Adrenal gland (tissue), 12 donors: ENCODE data around the gene RBM8A. TPM values are rescaled to one million over a fixed set of nuclear protein-coding genes. Genes with fewer than 3 reads are reported as not detected.

Experiments
- DNase-seq, 7 donors: peaks; one replicate each; pipeline ENCODE4 v3.0.0-alpha.2; 2019 to 2020
- H3K27ac ChIP-seq, 5 donors: fragments of 200-600 bp; sonication (generic) in 4 of 5; 1 replicate in 3 of 5; 2 replicates in 2 of 5; pipeline versions ENCODE4 v1.5.1 to v1.8.0; 2016 to 2020; ENCODE audit warnings: mild to moderate bottlenecking in 1 of 5
- H3K27me3 ChIP-seq: fragments of 200-600 bp; 2 replicates; pipeline ENCODE4 v1.8.0; 2021
- H3K36me3 ChIP-seq, 2 donors: fragments of 200-600 bp; replicated peaks in 1 of 2; 1 replicate in 1 of 2; 2 replicates in 1 of 2; pipeline versions ENCODE4 v1.5.1 to v1.8.0; 2018 to 2022
- H3K4me1 ChIP-seq, 2 donors: fragments of 200-600 bp; replicated peaks in 1 of 2; 1 replicate in 1 of 2; 2 replicates in 1 of 2; pipeline versions ENCODE4 v1.5.1 to v1.8.0; 2018 to 2021
- H3K4me3 ChIP-seq, 4 donors: fragments of 200-600 bp; sonication (generic) in 3 of 4; one replicate each; pipeline ENCODE4 v1.5.1; 2016 to 2018
- H3K9me3 ChIP-seq, 3 donors: fragments of 200-600 bp; sonication (generic) in 1 of 3; replicated peaks in 1 of 3; 1 replicate in 2 of 3; 2 replicates in 1 of 3; pipeline versions ENCODE4 v1.5.1 to v1.8.0; 2016 to 2021
- POLR2A ChIP-seq, 2 donors: fragments of 450-650 bp; IDR thresholded peaks; one replicate each; pipeline ENCODE4 v1.6.1; 2017; ENCODE audit warnings: antibody characterized with exemption in 2 of 2, mild to moderate bottlenecking in 2 of 2, moderate library complexity in 1 of 2
- WGBS, 4 donors: extraction: QIAGEN DNeasy Blood & Tissue Kit in 2 of 4; methylation state at CpG; one replicate each; pipeline versions ENCODE4 v1.1.5 to v1.1.7; 2013 to 2017; 5-methylcytosine and 5-hydroxymethylcytosine counted together
- intact Hi-C, 2 donors: fragments of 100-400 bp; cut with DNase I; formaldehyde crosslinking; loops; one replicate each; pipeline versions ENCODE4 v1.14.1 to v1.15.0; 2022 to 2023
- polyA plus RNA-seq, 3 donors: library from polyadenylated mRNA; stranded (reverse); fragments of 200-250 nt in 2 of 3; fragments of 350-450 nt in 1 of 3; fragmentation: Illumina TruSeq in 1 of 3; extraction: RNeasy Lipid Tissue Mini Kit (QIAGEN cat#74804) in 1 of 3; gene quantifications; one replicate each; pipeline ENCODE4 v1.2.3, GENCODE V29; 2013 to 2014
- total RNA-seq, 9 donors: library from RNA; depleted of rRNA in 4 of 9; stranded (reverse); fragments of >200 nt in 4 of 9; fragments of 120-200 nt in 1 of 9; fragmentation: NEBNext Ultra II Directional in 1 of 9; extraction: Animal tissue kit (Norgen Biotek cat#: 25700) in 1 of 9; gene quantifications; one replicate each; pipeline versions ENCODE4 v1.1.0 to v1.2.4, GENCODE V29; 2013 to 2023
- TF ChIP-seq, protein P1 (sequence below), 6 experiments: fragments of 450-650 bp in 4 of 6; fragments of 200-600 bp in 2 of 6; sonication (generic) in 1 of 6; IDR thresholded peaks; 1 replicate in 5 of 6; 2 replicates in 1 of 6; pipeline versions ENCODE4 v1.5.1 to v1.8.0; 2016 to 2021; ENCODE audit warnings: antibody characterized with exemption in 6 of 6, mild to moderate bottlenecking in 2 of 6, moderate library complexity in 1 of 6
- donor health status: healthy with polysubstance abuse.
- donor health status: Bipolar disorder and iron deficiency.
- donor health status: DM: yes; HTN: yes; CAD: no.
- donor health status: DM: no; HTN: no; CAD: no.
- donor health status: DM: no; HTN: no; CAD: no.
- donor health status: DM: yes; HTN: yes; CAD: no.

The RBM8A gene
- total and polyA plus RNA-seq, 12 donors: 61.5 to 223 (median 111) TPM

DNA sequence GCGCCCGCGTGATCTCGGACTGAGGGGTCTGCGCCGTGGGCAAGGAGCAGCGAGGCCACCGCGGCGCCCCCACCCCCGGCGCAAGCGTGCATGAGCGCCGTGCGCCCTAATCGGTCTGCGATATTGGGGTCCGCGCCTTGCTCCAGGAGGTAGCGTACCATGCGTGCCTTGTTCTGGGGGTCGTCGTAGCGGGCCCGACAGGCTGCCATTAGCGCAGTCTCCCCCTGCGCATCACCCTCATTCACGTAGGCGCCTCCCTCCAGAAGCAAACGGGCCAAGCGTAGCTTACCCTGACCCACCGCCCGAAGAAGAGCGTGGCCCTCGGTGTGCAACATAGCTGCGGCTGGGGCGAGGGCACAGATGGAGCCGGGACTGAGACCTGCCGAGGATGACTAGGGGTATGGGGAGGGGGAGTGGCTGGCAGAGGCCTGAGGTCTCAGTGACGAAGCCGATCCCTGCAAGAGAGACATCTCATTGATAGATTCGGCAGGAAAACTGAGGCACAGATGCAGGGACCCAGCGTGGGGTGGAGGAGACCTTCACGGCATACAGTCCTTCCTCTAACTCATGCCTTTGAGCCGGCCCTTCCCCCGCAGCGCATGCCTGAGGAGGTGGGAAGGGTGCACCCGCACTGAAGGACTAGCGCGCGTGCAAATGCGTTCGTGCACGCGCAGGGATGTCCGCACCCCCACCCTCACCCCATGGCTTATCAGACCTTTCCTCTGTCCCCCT is 34.3 kb upstream of the RBM8A start:
- no peak for TF ChIP-seq POLR2A (IDR thresholded peaks at IDR 0.05)
- TF ChIP-seq, protein P1, sequence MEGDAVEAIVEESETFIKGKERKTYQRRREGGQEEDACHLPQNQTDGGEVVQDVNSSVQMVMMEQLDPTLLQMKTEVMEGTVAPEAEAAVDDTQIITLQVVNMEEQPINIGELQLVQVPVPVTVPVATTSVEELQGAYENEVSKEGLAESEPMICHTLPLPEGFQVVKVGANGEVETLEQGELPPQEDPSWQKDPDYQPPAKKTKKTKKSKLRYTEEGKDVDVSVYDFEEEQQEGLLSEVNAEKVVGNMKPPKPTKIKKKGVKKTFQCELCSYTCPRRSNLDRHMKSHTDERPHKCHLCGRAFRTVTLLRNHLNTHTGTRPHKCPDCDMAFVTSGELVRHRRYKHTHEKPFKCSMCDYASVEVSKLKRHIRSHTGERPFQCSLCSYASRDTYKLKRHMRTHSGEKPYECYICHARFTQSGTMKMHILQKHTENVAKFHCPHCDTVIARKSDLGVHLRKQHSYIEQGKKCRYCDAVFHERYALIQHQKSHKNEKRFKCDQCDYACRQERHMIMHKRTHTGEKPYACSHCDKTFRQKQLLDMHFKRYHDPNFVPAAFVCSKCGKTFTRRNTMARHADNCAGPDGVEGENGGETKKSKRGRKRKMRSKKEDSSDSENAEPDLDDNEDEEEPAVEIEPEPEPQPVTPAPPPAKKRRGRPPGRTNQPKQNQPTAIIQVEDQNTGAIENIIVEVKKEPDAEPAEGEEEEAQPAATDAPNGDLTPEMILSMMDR (IDR thresholded peaks at IDR 0.05): no peak
- intact Hi-C loops: loop anchor here in 1 of 2 donors (10.0 kb wide), 1 partner anchor 73 kb away; no protein-coding TSS in a partner anchor
- WGBS, 4 donors: 1 to 9% (median 7%) methylated on average over 23 to 57 of the region's 57 CpGs
- peak in 4 of 7 donors; percentile 27 to 49 (median 44) for DNase-seq
- peaks cover 30 to 55% of the 10 kb centered on the region in 2 donors for H3K4me1 ChIP-seq
- H3K27ac ChIP-seq: peak overlapping the region in 4 of 5 donors; percentile 62 to 99 (median 80)
- no peaks in the 10 kb centered on the region for H3K27me3 ChIP-seq
- H3K9me3 ChIP-seq: no peaks in the 10 kb centered on the region
- H3K4me3 ChIP-seq: peak overlapping the region; percentile 7 to 63 (median 40)
- H3K36me3 ChIP-seq: no peaks in the 10 kb centered on the region

DNA sequence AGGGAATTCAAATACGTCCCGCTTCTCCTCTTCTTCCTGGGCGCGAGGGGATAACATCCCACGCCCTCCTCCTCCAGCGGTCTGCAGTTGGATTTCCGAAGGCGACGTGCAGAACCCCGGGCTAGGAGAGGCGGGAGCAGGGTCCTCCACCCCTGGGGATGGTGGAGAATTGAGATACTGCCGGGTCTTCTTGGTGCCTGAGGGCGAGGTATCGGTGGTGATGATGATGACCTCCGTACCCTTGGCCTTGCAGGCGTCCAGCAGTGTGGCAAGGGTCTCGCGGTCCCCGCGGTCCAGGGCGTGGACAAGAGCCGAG is 33.8 kb upstream of the RBM8A start:
- peaks cover 35 to 60% of the 10 kb centered on the region in 2 donors for H3K4me1 ChIP-seq
- no peaks in the 10 kb centered on the region for H3K27me3 ChIP-seq
- no peaks in the 10 kb centered on the region for H3K9me3 ChIP-seq
- peak in 2 of 7 donors; percentile 16 to 43 for DNase-seq
- TF ChIP-seq, protein P1 (IDR thresholded peaks at IDR 0.05): no peak
- TF ChIP-seq POLR2A (IDR thresholded peaks at IDR 0.05): no peak
- H3K36me3 ChIP-seq: no peaks in the 10 kb centered on the region
- intact Hi-C loops: loop anchor here in 1 of 2 donors (10.0 kb wide), 1 partner anchor 74 kb away; no protein-coding TSS in a partner anchor
- H3K4me3 ChIP-seq: peak overlapping the region; percentile 7 to 63 (median 40)
- H3K27ac ChIP-seq: peak overlapping the region in 4 of 5 donors; percentile 62 to 99 (median 80)
- 1 to 4% (median 2%) methylated on average over 11 to 22 of the region's 22 CpGs; no CpG with 5 or more reads in 1 of the 4 donors for WGBS, 4 donors

DNA sequence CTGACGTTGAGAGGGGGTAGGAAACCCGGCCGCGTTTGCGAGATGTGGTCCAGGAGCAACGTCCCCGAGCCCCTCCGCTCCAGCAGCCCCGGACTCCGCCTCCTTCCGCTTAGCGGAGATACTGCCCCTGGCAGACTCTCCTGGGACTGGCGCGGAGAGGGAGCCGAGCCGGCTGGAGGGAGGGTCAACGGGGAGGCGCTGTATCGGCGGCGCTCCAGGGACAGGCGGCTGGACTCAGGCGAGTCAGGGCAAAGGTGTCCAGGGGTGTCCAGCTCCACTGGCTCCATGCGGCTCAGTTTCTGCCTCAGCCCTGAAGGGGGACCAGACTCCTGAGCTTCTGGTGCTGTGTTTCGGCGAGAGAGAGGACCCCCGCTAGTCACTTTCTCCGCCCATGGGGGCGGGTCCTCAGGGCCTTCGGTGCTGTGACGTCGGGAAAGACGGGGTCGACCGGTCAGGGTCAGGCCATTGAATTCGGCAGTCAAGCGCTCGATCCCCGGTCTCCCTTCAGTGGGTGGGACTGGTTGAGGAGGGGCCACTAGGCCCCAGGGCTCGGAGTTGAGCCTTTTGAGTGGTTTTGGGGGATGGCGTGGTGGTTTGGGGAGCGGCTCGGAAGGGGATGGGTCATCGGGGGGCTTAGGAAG is 33.3 kb upstream of the RBM8A start:
- Histone ChIP-seq H3K4me1 (peaks cover 40 to 62% of the 10 kb centered on the region in 2 donors), H3K27ac (peak overlapping the region in 4 of 5 donors; percentile 62 to 99 (median 80)), H3K9me3 (no peaks in the 10 kb centered on the region), H3K27me3 (no peaks in the 10 kb centered on the region), H3K4me3 (peak overlapping the region; percentile 2 to 63 (median 40)), H3K36me3 (no peaks in the 10 kb centered on the region)
- intact Hi-C loops: loop anchor here in 1 of 2 donors (10.0 kb wide), 1 partner anchor 74 kb away; no protein-coding TSS in a partner anchor
- WGBS, 4 donors: 0 to 2% (median 1%) methylated on average over 10 to 44 of the region's 44 CpGs; no CpG with 5 or more reads in 1 of the 4 donors
- peak; percentile 43 to 74 for TF ChIP-seq POLR2A (IDR thresholded peaks at IDR 0.05)
- TF ChIP-seq, protein P1 (IDR thresholded peaks at IDR 0.05): peak in 4 of 6 experiments; percentile 4 to 38 (median 29)
- peak; percentile 77 to 88 (median 82) for DNase-seq

DNA sequence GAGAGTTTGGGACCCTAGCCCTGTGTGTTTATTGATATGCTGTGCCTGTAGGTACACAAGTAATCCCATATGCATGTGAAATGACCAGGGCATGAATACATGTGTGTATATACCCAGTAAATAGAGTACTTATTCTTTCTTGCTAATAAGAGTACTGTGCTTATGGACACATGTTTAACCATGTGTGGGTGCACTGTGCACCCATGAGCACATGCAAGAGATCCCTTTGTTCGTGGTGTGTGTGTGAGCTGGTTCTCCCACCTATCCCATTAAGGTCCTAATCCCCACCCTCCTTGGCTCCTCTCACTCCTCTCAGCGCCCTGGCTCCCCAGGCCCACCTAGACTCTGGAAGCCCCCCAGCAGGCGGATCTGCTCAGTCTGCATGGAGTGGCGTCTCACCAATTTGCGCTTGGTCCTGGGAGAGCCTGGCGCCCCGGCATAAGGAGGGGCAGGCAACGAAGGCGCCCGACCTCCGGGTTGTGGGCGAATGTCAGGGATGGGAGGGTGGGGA is 32.7 kb upstream of the RBM8A start:
- Histone ChIP-seq H3K27me3 (no peaks in the 10 kb centered on the region), H3K4me3 (peak overlapping the region in 2 of 4 donors; percentile 51 to 63), H3K36me3 (no peaks in the 10 kb centered on the region), H3K9me3 (no peaks in the 10 kb centered on the region), H3K27ac (peak overlapping the region in 4 of 5 donors; percentile 62 to 99 (median 80)), H3K4me1 (peaks cover 45 to 62% of the 10 kb centered on the region in 2 donors)
- intact Hi-C loops: loop anchor here in 1 of 2 donors (10.0 kb wide), 1 partner anchor 75 kb away; no protein-coding TSS in a partner anchor
- TF ChIP-seq, protein P1 (IDR thresholded peaks at IDR 0.05): no peak
- no peak for TF ChIP-seq POLR2A (IDR thresholded peaks at IDR 0.05)
- no peak for DNase-seq
- WGBS, 4 donors: 6 to 10% (median 9%) methylated on average over 7 to 12 of the region's 12 CpGs
